Activated CD4-positive, alpha-beta T cell treated with anti-CD3 and anti-CD28 coated beads for 48 hours (primary cell): Measurements from ENCODE around the gene EIPR1.

Source experiments
- DNase-seq: peaks from one replicate; pipeline ENCODE4 v3.0.0-alpha.2; 2020

Gene EIPR1

GRCh38 chr2:3238951-3239841 lies 138.4 kb downstream of the EIPR1 start:
- DNase-seq: peak; percentile 34

GRCh38 chr2:3236300-3237045 lies 141.1 kb downstream of the EIPR1 start:
- DNase-seq: no peak

- DNase-seq: no peak
Observed at GRCh38 chr2:3233877-3234276, 143.7 kb downstream of the EIPR1 start.

- no peak for DNase-seq
Observed at GRCh38 chr2:3229221-3229620, 148.4 kb downstream of the EIPR1 start.

- DNase-seq: no peak
Observed at GRCh38 chr2:3224681-3225080, 152.9 kb downstream of the EIPR1 start.

- DNase-seq: peak; percentile 93
Observed at GRCh38 chr2:3223080-3223923, 154.3 kb downstream of the EIPR1 start.

GRCh38 chr2:3222636-3223035 lies 155.0 kb downstream of the EIPR1 start:
- DNase-seq: peak; percentile 77

GRCh38 chr2:3219536-3219935 lies 158.1 kb downstream of the EIPR1 start:
- DNase-seq: no peak

GRCh38 chr2:3217646-3218045 lies 160.0 kb downstream of the EIPR1 start:
- no peak for DNase-seq

GRCh38 chr2:3216841-3217495 lies 160.7 kb downstream of the EIPR1 start:
- no peak for DNase-seq

GRCh38 chr2:3214806-3215404 lies 162.7 kb downstream of the EIPR1 start:
- no peak for DNase-seq

- DNase-seq: no peak
Observed at GRCh38 chr2:3214065-3214464, 163.6 kb downstream of the EIPR1 start.

GRCh38 chr2:3212984-3213383 lies 164.6 kb downstream of the EIPR1 start:
- no peak for DNase-seq

GRCh38 chr2:3212061-3212362 lies 165.6 kb downstream of the EIPR1 start:
- no peak for DNase-seq

GRCh38 chr2:3211256-3212060 lies 166.2 kb downstream of the EIPR1 start:
- DNase-seq: no peak

GRCh38 chr2:3210257-3210656 lies 167.4 kb downstream of the EIPR1 start:
- no peak for DNase-seq

GRCh38 chr2:3209258-3209657 lies 168.4 kb downstream of the EIPR1 start:
- no peak for DNase-seq

- no peak for DNase-seq
Observed at GRCh38 chr2:3208591-3208990, 169.0 kb downstream of the EIPR1 start.

- DNase-seq: no peak
Observed at GRCh38 chr2:3208179-3208578, 169.4 kb downstream of the EIPR1 start.

GRCh38 chr2:3207091-3207491 lies 170.5 kb downstream of the EIPR1 start:
- no peak for DNase-seq

GRCh38 chr2:3205845-3206244 lies 171.8 kb downstream of the EIPR1 start:
- DNase-seq: no peak
